GM21723 (cell line): ENCODE results near the gene BARD1.
"Not testable (repeated sequence)": the region's sequence is repeated elsewhere in the genome, so short reads cannot be mapped to it uniquely, and the experiment has no call there.

Source experiments
- ATAC-seq: cut with Tn5 transposase; IDR thresholded peaks from one replicate; pipeline ENCODE4 v1.9.1; 2021; ENCODE audit warnings: mild to moderate bottlenecking, moderate library complexity; ENCODE audit not compliant: unreplicated experiment

BARD1 gene

GRCh38 chr2:214772443-214773015 is 37.0 kb downstream of the BARD1 start:
- ATAC-seq = no peak

GRCh38 chr2:214765180-214765579 is 44.3 kb downstream of the BARD1 start:
- ATAC-seq = no peak

DNA sequence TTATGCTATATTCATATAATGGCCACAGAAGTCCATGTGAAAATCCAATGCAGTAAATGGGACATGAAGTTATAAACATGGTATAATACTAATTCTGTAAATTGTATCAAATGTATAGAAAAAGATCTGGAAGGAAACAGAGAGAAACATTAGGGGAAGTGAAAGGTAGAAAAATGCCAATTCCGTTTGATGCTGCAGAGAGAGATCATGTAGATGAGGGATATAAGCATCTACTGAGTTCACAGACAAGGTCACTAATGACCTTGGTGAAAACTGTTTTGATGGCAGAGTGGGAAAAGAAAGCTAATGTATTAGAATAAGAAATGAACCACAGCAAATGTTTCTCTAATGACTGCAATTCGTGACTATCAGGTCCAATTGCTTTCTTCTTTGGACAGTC is 56.0 kb downstream of the BARD1 start:
- ATAC-seq = no peak

GRCh38 chr2:214750529-214750928 is 59.0 kb downstream of the BARD1 start:
- ATAC-seq = no peak

GRCh38 chr2:214747992-214748391 is 61.5 kb downstream of the BARD1 start:
- ATAC-seq = no peak

- no peak for ATAC-seq
Observed at GRCh38 chr2:214742119-214742518, 67.4 kb downstream of the BARD1 start.

DNA sequence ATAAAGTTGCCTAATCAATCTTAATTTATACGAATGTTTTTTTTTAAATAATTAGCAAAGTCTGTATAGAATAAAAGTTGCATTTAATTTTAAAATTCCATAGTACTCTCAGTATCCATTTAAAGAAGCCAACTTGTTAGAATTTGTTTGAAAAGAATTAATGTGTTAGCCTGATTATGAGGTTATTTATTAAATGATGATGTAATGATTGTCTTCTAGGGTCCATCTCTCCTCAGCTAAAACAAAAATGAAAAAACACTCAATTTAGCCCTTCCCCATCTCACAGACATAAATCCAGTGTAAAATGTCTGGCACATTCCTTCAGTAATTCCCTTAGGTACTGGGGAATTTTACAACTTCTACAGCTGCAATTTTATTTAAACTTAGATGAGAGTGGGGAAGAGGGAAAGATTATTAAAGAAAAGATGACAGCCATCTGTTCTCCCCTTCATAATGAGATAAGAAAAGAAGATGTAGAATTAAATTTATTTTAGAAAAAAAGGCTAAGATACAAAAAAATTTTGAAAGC is 68.6 kb downstream of the BARD1 start:
- ATAC-seq = no peak

GRCh38 chr2:214737188-214737587 is 72.3 kb downstream of the BARD1 start:
- ATAC-seq = peak; percentile 98

GRCh38 chr2:214730800-214731407 is 78.6 kb downstream of the BARD1 start:
- ATAC-seq = no peak

- no peak for ATAC-seq
Observed at GRCh38 chr2:214730248-214730647, 79.2 kb downstream of the BARD1 start.

GRCh38 chr2:214724741-214725140 is 84.7 kb downstream of the BARD1 start:
- no peak for ATAC-seq

GRCh38 chr2:214717837-214718236 is 91.6 kb downstream of the BARD1 start:
- not testable (repeated sequence) for ATAC-seq

DNA sequence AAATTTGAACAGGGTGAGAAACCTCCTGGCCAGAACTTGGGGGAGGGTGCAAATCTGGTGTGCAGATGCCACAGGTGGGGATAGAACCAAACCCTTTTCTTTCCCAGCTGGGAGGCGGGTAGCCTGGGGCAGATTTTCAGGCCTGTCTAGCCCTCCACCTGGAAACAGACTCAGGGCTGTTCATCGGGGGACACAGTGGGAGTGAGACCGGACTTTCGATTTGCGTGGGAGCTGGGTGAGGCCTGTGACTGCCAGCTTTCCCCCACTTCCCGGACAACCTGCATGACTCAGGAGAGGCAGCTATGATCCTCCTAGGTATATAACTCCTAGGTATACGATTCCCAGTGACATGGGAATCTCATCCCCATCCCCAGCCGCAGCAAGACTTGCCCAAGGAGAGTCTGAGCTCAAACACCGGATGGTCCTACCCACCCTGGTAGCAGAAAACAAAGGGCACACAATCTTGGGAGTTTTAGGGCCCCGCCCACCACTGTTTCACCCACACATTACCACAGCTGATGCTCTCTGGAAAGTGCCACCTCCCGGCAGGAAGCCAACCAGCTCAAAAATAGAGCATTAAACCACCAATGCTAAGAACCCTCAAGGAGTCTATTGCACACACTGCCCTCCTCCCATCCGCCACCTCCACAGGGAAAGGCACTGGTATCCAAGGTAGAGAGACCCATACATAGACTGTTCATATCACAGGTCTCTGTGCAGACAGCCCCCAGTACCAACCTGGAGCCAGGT is 92.5 kb downstream of the BARD1 start:
- ATAC-seq = no peak

DNA sequence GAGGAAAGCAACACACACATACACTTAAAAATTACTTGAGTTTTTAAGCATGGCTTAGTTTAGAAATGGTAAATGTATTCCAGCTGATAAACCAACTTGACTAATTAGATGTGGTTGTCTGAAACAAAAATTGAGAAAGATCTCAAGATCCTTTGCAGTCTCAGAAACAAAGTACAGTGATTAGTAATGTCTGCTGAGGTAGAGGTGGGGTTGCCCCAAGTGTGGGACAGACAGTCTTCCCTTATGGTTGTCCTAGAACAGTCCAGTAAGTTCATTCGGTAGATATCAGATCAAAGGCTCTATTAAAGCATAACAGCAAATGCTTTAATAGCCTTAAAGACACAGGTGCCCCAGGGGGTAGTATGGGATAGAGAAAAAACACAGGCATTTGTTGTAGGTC is 94.5 kb downstream of the BARD1 start:
- ATAC-seq = no peak

DNA sequence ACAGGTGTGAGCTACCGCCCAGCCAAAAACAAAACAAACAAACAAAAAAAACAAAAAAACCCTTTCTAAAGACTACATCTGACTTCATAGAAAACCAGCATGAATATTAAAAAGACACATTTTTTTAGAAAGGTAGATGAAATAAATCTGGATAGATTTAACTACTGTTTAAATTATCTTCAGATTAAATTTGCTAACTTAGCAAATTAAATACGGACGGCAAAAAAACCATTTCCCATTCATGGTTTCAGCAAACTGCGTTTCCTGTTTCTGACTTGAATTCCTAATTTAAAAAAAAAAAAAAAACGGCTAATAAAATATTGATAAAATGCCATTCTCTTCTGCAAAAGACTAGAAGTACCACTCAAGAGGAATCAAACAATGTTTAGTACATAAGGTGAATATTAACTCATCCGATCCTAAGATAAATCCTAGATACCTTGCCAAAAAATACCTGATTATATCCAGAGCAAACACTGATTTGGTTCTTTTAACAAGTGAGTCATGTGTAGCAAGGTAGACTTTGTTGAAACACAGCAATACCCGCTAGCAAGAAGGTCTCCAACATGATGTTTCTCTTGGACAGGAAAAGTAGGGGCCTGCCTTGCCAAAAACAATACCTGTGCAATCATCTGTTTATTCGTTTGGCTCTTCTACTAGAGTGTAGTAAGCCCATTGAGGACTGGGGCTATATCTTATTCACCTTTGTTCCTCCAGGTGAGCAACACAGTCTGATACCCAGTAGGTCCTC is 96.2 kb downstream of the BARD1 start:
- ATAC-seq = no peak

DNA sequence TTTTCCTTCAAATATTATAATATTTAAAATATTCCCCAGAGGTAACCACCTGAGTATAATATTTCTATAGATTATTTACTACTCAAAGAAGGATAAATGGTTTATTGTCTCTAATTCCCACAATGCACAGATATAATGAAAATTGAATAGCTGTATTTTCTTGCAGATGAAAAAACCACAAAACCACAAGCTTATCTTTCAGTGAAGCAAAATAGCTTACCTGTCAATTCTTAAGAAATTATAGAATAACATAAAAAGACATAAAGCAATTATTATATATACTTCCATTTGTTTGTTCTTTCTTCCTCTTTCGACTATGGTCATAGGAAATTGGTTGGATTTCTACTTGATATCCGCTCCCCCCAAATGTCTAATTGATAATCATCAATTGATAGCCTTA is 98.8 kb downstream of the BARD1 start:
- no peak for ATAC-seq

DNA sequence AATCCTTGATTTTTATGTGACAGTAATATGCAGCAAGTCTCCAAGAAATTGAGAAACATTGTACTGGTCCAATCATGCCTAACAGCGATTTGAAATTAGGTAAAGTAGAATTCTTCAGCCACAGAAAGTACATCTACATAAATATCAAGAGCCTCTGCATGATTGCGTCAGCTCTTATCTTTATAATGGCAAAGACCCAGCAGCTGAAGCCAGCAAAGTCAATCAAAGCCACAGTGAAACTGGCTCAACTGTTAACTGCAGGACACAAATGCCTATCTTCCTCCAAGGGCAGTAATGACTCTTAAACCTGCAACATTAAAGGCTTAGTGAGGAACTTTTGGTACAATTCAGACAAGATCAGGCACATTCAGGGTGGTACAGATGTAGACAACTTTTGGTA is 102.5 kb downstream of the BARD1 start:
- no peak for ATAC-seq

- ATAC-seq = no peak
Observed at GRCh38 chr2:214699236-214699635, 110.2 kb downstream of the BARD1 start.

GRCh38 chr2:214696681-214697080 is 112.8 kb downstream of the BARD1 start:
- ATAC-seq = no peak

DNA sequence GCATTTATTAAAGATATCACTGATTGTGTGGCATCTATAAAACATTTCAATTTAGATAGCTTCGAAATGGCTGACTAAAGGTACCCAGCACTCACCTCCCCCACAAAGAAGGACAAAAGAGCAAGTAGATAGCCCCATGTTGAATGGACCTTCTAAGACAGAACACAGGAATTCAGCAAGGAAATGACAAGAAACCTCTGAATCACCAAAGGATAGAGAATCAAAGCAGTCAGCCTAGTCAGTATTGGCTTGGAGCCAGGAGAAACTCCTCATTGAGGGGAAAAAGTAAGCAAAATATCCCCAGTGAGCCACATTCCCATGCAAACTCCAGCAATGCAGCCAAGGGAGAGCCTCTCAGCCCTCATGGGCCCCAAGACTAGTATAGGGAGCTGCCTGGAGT is 113.7 kb downstream of the BARD1 start:
- no peak for ATAC-seq

DNA sequence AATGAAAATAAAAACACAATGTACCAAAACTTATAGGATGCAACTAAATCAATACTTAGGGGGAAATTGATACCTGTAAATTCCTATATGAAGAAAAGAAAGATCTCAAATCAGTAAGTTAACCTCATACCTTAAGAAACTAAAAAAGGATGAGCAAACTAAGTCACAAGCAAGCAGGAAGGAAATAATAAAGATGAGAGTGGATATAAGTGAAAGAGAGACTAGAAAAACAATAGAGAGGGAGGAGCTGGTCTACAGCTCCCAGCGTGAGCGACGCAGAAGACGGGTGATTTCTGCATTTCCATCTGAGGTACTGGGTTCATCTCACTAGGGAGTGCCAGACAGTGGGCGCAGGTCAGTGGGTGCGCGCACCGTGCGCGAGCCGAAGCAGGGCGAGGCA is 125.9 kb downstream of the BARD1 start:
- peak; percentile 58 for ATAC-seq
